RWPE2 (cell line): ENCODE data around the gene FHIT.

ENCODE experiments used
- ATAC-seq: fragments of 200-7000 bp; cut with Tn5 transposase; 3 replicates; pipeline ENCODE4 v1.9.1; 2021; ENCODE audit warnings: low read depth
- DNase-seq: peaks from one replicate; pipeline ENCODE4 v3.0.0-alpha.2; 2020; ENCODE audit warnings: low spot score
- H3K27ac ChIP-seq: fragments of 450-650 bp; 2 replicates; pipeline ENCODE4 v1.5.1; 2017; ENCODE audit warnings: mild to moderate bottlenecking; ENCODE audit not compliant: poor library complexity, severe bottlenecking
- H3K27me3 ChIP-seq: fragments of 250-450 bp; sonication (Bioruptor Pico); 2 replicates; pipeline ENCODE4 v1.5.1; 2021; ENCODE audit warnings: mild to moderate bottlenecking, moderate library complexity; ENCODE audit not compliant: insufficient read depth, poor library complexity, severe bottlenecking
- H3K36me3 ChIP-seq: fragments of 250-450 bp; sonication (Bioruptor Pico); 2 replicates; pipeline ENCODE4 v1.5.1; 2020; ENCODE audit warnings: low read depth, mild to moderate bottlenecking, moderate library complexity
- H3K4me1 ChIP-seq: fragments of 250-450 bp; sonication (Bioruptor Pico); 2 replicates; pipeline ENCODE4 v1.5.1; 2021; ENCODE audit warnings: mild to moderate bottlenecking, moderate library complexity; ENCODE audit not compliant: insufficient read depth, poor library complexity, severe bottlenecking
- H3K4me3 ChIP-seq: fragments of 250-450 bp; sonication (Bioruptor Pico); 2 replicates; pipeline ENCODE4 v1.5.1; 2021; ENCODE audit warnings: mild to moderate bottlenecking, moderate library complexity; ENCODE audit not compliant: severe bottlenecking
- H3K9me3 ChIP-seq: fragments of 250-450 bp; sonication (Bioruptor Pico); 2 replicates; pipeline ENCODE4 v1.5.1; 2021; ENCODE audit warnings: mild to moderate bottlenecking, moderate library complexity; ENCODE audit not compliant: severe bottlenecking
- CTCF ChIP-seq: fragments of 450-650 bp; IDR thresholded peaks from one replicate; pipeline ENCODE4 v1.5.1; 2017; ENCODE audit warnings: mild to moderate bottlenecking, moderate library complexity; ENCODE audit not compliant: poor library complexity, severe bottlenecking

FHIT gene

GRCh38 chr3:59759298-59760031, 1491.8 kb downstream of the FHIT start:
- Histone ChIP-seq H3K4me3 (no peak overlapping the region), H3K36me3 (no peaks in the 10 kb centered on the region), H3K9me3 (no peaks in the 10 kb centered on the region), H3K4me1 (no peaks in the 10 kb centered on the region), H3K27me3 (peaks cover 4% of the 10 kb centered on the region), H3K27ac (no peak overlapping the region)
- no peak for ATAC-seq
- DNase-seq = no peak
- no peak for TF ChIP-seq CTCF

- H3K4me3 ChIP-seq = no peak overlapping the region
- H3K9me3 ChIP-seq = no peaks in the 10 kb centered on the region
- no peaks in the 10 kb centered on the region for H3K4me1 ChIP-seq
- H3K36me3 ChIP-seq = no peaks in the 10 kb centered on the region
- H3K27ac ChIP-seq = no peak overlapping the region
- no peak for DNase-seq
- TF ChIP-seq CTCF = no peak
- peaks cover 4% of the 10 kb centered on the region for H3K27me3 ChIP-seq
- no peak for ATAC-seq
Observed at GRCh38 chr3:59758672-59759071, 1492.6 kb downstream of the FHIT start.

GRCh38 chr3:59756934-59757333, 1494.3 kb downstream of the FHIT start:
- no peak for TF ChIP-seq CTCF
- ATAC-seq (no peak), DNase-seq (no peak)
- Histone ChIP-seq H3K27me3 (peaks cover 4% of the 10 kb centered on the region), H3K27ac (no peak overlapping the region), H3K4me1 (no peaks in the 10 kb centered on the region), H3K9me3 (no peaks in the 10 kb centered on the region), H3K4me3 (no peak overlapping the region), H3K36me3 (no peaks in the 10 kb centered on the region)

- H3K4me3 ChIP-seq = no peak overlapping the region
- ATAC-seq (no peak), DNase-seq (no peak)
- H3K4me1 ChIP-seq = no peaks in the 10 kb centered on the region
- H3K9me3 ChIP-seq = no peaks in the 10 kb centered on the region
- H3K27ac ChIP-seq = no peak overlapping the region
- peaks cover 4% of the 10 kb centered on the region for H3K27me3 ChIP-seq
- TF ChIP-seq CTCF = no peak
- H3K36me3 ChIP-seq = no peaks in the 10 kb centered on the region
Observed at GRCh38 chr3:59754456-59755129, 1496.7 kb downstream of the FHIT start.

- peaks cover 4% of the 10 kb centered on the region for H3K27me3 ChIP-seq
- ATAC-seq = no peak
- no peaks in the 10 kb centered on the region for H3K4me1 ChIP-seq
- H3K27ac ChIP-seq = no peak overlapping the region
- H3K4me3 ChIP-seq = no peak overlapping the region
- no peaks in the 10 kb centered on the region for H3K9me3 ChIP-seq
- no peak for TF ChIP-seq CTCF
- no peaks in the 10 kb centered on the region for H3K36me3 ChIP-seq
- no peak for DNase-seq
Observed at GRCh38 chr3:59753808-59754450, 1497.3 kb downstream of the FHIT start.
